Measurements from ENCODE around the gene PKM.

Gene PKM

GRCh38 chr15:72231833-72232478 is 966 bp upstream of the PKM start:
- TF ChIP-seq, protein P1, sequence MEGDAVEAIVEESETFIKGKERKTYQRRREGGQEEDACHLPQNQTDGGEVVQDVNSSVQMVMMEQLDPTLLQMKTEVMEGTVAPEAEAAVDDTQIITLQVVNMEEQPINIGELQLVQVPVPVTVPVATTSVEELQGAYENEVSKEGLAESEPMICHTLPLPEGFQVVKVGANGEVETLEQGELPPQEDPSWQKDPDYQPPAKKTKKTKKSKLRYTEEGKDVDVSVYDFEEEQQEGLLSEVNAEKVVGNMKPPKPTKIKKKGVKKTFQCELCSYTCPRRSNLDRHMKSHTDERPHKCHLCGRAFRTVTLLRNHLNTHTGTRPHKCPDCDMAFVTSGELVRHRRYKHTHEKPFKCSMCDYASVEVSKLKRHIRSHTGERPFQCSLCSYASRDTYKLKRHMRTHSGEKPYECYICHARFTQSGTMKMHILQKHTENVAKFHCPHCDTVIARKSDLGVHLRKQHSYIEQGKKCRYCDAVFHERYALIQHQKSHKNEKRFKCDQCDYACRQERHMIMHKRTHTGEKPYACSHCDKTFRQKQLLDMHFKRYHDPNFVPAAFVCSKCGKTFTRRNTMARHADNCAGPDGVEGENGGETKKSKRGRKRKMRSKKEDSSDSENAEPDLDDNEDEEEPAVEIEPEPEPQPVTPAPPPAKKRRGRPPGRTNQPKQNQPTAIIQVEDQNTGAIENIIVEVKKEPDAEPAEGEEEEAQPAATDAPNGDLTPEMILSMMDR (IDR thresholded peaks at IDR 0.05): no peak

DNA sequence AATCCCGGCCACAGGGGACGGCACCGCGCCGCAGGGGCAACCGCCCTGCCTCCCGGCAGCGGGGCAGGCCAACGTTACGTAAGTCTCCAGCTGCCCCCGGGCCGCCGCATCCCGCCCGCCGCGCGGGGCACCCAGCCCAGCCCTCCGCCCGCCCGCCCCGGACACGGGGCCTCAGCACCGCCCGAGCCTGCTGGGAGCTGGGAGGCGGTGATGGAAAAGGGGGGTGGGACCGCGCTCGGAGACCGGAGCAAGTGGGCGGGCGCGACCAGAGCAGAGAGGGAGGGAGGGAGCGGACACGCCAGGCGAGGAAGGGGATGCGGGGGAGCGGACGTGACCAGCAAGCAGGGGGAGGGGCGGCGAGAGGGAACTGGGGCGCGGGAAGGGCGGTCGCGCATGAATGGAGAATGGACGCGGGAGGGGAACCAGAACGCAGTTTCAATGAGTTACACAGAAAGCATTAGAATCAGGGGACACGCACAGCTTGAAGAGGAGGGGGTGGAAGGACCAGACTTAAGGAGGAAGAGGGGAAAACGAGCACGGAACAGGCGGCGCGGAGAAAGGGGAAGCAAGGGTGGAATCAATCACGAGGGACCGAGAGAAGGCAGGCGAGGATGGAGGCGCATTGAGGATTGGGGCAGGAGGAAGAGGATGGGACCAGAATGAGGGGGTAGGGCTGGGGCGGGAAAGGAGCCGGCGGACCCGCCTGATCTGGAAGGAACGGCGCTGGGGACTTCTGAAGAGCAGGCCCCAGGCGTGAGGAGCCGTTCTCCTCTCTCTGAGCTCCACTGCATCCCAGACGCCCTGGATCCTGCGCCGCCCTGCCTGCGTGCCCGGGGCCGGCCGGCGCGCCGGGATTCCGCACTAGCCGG is 559 bp downstream of the PKM start:
- TF ChIP-seq, protein P1 (IDR thresholded peaks at IDR 0.05): no peak

DNA sequence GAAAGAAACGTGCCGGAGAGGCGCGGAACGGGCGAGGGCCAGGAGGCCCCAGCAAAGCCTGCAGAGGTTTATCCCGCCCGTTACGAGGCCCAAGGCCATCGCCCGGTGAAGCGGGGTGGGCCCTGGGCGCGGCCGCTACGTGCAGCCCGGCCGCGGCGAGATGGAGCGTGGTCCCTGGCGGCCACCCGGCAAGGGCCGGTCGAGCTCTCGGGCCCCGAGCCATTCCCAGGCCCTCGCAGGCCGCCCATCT is 1.1 kb downstream of the PKM start:
- TF ChIP-seq, protein P1 (IDR thresholded peaks at IDR 0.05): no peak

DNA sequence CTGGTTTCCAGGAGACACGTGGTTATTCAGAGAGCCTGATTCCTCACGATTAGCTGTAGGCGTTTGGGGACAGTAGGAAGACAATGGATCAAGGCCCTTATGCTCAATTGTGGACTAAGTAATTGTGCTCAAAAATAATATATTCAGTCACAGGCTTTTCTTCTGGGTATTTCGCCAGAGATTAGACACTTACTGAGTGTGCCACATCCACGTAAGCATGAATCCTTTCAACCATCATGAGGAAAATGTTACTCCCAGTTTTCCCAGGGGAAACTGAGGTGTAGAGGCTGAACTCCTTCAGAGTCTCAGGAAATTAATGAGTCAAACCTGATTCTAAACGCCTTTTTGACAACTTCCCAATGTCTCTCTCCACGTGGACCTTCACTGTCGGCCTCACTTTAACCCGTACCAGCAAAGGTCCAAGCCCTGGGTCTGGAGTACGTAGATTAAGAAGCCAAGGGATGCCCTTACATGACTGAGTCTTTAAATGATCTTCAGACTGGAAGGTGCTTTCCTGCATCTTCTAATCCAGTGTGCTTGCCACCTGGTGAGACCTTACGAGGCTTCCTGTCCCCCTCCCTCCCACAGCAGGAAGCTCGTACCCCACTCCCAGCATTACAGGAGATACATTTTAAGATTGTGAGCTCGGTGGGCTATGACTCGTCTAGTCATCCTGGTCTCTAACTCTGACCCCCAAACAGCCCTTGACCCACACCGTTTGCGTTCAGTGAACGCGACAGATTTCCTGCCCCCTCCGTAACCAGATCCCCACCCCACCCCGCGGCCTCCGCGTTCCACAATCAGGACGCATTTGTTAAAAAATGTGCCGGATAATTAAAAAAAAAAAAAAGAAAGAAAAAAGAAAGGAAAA is 1.7 kb downstream of the PKM start:
- TF ChIP-seq, protein P1 (IDR thresholded peaks at IDR 0.05): no peak

DNA sequence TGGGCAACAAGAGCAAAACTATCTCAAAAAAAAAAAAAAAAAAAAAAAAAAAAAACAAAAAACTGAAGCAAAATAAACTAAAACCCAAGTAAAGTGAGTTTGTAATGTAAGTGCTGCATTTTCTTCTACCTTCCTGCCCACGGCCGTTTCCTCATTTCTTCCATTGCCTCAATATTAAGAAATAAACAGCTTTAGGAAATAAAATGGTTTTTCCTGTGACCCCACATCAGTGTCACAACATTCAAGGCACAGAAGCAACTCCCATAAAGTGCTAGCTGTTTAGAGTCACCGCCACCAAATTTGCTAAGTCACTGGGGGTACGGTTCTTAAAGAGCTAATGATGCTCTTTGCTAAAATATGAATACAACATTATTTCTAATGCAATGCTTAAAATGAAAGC is 3.3 kb downstream of the PKM start:
- TF ChIP-seq, protein P1 (IDR thresholded peaks at IDR 0.05): no peak

DNA sequence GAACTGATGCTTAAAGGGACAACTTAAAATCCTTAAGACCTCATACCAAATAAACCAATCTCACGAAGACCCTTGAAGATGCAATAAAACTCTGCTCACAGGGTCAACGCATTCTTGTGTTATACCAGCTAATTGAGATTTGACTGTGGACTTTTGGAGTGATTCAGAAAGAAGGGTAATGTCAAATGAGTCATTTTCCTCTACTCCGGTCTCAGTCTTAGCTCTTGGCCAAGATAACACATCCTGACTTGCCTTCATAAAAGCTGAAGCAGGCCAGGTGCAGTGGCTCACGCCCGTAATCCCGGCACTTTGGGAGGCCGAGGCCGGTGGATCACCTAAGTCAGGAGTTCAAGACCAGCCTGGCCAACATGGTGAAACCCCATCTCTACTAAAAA is 3.8 kb downstream of the PKM start:
- TF ChIP-seq, protein P1 (IDR thresholded peaks at IDR 0.05): no peak

- TF ChIP-seq, protein P1 (IDR thresholded peaks at IDR 0.05): no peak
These were observed 7.7 kb downstream of the PKM start for GRCh38 chr15:72223278-72223677.
